Glomerular endothelial cell (primary cell): ENCODE measurements around the gene MRPL50. TPM values are rescaled to one million over a fixed set of nuclear protein-coding genes. Genes with fewer than 3 reads are reported as not detected.

Experiments
- DNase-seq: peaks from one replicate; pipeline ENCODE4 v3.0.0-alpha.2; 2011; ENCODE audit warnings: low read depth, low spot score; ENCODE audit errors: extremely low read depth
- total RNA-seq: library from RNA; depleted of rRNA; stranded (reverse); fragments of >200 nt; gene quantifications from 2 replicates; pipeline ENCODE4 v1.2.3, GENCODE V29; 2015

MRPL50 gene
- total RNA-seq, 1 donor from 2014 or later: 11.4 TPM

DNA sequence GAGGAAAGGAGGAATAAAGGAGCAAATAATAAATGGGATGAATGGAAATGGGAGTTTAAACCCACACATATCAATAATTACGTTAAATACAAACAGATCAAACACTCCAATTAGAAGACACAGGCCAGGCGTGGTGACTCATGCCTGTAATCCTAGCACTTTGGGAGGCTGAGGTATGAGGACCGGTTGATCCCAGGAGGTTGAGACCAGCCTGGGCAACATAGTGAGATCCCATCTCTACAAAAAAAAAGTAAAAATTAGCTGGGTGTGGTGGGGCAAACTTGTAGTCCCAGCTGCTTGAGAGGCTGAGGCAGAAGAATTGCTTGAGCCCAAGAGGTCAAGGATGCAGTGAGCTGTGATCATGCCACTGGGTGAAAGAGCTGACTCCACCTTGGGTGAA is 17.3 kb downstream of the MRPL50 start:
- no peak for DNase-seq

DNA sequence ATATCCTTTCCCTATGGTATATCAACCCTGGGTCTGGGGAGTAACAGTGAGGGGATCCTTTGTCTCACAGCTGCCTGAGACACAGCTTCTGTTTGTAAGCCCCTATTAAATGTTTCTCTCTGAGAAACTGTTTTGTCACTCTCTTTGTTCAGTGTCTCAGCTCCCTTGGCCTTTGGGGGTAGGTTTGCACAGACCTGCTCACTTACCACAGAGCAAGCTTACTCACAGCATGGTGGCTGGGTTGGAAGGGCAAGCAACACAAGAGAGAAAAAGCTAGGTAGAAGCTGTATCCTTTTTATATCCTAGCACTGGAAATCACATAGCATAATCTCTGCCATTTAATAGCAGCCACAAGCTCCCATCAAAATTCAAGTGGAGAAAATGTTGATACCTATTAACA is 18.1 kb downstream of the MRPL50 start:
- DNase-seq: no peak

DNA sequence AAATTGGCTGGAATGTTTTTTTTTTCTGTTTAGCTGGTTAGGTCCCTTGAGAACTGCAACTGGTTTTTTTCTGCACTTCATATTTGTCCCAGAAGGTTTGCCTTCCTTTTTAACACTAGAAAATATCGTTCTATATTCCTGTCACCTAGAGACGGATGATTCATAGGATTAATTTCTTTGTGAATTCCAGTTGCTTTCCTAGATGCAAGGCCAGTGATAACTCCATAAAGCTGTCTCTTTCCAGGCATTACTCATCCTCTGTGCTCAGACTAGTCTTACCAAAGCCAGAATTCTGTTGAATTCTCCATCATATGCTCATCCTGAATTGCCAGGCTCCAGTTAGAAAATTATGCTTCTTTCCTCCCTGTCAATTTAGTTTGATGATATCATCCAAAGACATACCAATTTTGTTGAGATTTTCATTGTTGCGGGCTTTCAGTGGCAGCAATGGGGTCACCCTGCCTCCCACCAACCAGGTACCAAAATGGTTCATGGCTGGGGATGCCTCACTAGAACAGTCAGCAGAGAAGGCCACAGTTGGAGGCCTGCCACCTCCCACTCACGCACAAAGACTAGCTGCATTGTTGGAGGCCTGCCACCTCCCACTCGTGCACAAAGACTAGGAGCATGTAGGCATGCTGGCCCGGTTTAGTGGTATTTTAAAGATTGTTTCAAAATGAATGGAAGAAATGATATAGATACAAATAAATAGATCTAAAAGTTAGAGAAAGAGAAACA is 22.1 kb downstream of the MRPL50 start:
- no peak for DNase-seq

DNA sequence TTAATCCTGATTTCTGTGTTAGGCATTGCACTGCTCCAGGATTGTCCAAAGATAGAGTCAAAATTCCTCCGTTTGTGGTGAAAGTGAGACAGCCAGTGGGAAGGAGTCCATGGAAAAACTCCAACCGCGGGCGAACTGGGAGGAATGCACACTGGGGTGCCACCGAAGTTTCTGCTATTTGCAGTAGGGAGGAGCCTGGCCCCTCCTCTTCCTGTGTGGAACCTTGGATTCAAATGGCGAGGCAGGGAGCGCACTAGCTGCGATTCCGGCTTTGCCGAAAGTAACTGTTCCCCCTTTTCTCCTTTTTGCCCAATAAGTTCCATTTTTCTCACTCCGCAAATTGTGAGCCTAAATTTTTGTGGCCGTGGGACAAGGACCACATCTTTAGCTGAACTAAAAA is 22.9 kb downstream of the MRPL50 start:
- no peak for DNase-seq

DNA sequence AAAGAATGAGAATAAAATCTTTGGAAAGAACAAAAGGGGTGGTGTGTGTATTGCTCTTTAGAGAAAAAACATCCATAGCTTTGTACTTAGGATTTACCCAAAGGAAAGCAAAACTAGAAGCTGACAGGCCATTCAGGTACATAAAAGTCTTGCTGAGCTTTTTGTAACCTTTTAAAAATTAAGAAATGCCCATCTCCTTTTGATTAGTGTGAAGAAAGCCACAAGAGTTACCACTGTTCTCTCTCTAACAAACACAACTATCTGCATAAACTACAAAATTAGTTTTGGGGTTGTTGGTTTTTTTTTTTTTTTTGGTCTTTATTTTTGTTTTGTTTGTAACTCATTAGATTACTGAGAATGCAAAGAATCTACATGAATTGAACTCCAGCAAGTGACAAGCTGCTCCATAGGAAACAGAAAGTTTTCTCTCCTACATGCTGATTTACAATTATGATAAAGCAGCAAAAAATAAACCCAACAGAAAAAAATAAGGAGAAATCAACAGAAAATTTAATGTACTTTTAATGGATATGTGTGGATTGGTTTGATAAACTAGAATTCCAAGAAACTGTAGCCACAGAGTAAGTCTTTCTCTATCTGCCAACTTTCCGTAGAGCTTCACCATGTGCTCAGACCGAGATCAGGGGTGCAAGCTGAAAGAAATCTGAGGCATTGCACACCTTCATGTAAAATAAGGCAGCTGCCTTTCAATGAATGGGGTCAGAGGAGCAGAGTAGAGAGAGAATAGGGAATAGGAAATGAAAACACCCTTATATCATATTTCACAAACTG is 25.9 kb downstream of the MRPL50 start:
- DNase-seq: no peak

DNA sequence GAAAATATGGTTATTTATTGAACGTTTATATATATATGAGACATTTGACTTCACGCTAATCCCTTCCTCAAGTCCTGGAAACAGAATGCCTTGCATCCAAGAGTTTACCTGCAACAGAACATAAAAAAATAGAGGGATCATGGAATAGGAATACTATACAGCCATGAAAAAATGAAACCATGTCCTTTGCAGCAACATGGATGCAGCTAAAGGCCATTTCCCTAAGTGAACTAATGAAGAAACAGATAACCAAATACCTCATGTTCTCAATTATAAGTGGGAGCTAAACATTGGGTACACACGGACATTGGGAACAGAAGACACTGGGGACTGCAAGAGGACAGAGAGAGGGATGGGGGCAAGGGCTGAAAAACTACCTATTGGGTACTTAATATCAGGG is 26.6 kb downstream of the MRPL50 start:
- DNase-seq: no peak

DNA sequence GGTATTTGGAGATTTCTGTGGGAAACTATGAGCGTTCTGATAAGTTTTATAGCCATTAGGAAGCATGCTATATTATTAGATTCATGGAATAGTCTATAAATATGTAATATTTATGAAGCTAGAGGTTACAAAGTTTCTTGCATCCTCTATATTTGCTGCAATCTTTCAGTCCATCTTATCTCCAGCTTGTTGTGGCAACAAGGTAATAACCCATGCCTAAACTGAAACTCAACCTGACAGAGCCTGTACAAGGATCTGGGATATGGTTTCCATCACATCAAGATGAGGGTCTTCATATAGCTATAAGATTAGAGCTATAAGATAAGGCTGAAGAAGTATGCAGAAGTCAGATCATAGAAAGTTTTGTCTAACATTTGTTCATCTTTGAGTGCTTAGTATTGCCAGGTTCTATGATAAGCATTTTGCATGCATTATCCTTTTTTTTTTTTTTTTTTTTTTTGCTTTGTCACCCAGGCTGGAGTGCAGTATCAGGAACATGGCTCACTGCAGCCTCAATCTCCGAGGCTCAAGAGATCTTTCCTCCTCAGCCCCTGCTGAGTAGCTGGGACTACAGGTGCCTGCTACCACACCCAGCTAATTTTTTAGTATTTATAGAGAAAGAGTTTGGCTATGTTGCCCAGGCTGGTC is 28.4 kb downstream of the MRPL50 start:
- DNase-seq: no peak

DNA sequence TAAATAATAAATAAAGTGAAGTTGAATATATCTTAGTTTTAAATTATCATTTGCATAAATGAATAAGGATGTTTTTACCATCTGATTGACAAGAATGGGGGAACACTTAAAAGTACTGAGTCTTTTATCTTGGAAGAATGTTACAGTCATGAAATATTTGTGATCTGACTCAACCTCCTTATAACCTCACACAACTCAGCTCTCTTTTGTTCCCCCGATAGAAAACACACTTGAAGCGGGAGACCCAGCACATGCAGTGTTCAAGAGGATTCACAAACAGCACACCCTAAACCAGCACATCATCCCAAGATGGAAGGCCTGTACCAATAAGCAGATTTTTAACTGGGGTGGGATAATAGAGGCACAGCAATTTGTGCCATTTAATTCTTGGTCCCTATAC is 29.1 kb downstream of the MRPL50 start:
- no peak for DNase-seq

DNA sequence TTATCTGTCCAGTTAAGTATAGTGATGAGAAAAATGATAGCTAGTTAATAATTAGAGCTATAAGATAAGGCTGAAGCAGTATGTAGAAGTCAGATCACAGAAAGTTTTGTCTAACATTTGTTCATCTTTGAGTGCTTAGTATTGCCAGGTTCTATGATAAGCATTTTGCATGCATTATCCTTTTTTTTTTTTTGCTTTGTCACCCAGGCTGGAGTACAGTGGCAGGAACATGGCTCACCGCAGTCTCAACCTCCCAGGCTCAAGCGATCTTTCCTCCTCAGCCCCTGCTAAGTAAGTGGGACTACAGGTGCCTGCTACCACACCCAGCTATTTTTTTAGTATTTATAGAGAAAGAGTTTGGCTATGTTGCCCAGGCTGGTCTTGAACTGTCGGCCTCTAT is 31.1 kb downstream of the MRPL50 start:
- DNase-seq: no peak

DNA sequence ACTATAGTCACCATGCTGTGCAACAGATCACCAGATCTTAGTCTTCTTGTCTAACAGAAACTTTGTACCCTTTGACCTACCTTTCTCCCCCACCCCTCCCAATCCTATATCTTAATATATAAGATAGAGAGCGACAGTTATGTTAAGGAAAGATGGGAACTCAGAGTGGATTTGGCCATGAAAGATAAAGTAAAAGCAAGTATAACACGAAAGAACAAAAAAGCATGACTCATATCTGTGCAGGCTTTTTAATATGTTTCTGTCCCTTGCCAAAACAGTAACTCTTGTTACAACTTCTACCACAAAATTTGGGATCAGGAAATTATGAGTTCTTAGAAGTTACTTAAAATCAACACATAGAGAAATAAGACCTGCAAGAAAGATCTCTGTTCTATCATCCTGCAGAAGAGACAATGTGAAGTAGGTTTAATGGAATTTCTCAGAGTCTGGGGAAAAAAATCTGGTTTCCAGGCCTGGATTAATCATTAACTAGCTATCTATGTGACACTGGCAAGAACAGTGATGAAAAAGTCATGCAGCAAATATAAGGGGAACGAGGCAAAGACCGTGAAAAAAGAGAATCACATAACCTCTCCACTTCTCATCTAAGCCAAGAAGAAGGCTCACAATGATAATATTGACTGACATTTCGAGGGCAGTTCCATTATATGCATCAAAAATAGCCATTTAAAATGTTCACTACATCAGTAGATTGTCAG is 32.2 kb downstream of the MRPL50 start:
- no peak for DNase-seq

DNA sequence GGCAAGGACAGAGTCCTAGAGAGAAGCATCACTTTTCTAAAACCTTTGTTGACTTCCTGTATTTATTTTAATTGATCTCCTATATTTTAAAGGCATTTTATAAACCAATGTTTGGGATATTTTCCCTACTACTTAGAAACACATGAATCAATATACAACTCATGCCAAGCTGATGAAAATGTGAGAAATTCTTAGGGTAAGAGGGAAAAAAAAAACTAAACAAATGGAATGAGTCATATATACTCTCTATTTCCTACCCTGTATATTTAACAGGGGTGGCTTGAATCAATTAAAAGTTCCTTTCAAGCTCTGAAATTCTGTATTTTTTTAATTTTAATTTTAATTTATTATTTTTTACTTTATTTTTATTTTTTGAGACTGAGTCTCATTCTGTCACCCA is 33.2 kb downstream of the MRPL50 start:
- no peak for DNase-seq

DNA sequence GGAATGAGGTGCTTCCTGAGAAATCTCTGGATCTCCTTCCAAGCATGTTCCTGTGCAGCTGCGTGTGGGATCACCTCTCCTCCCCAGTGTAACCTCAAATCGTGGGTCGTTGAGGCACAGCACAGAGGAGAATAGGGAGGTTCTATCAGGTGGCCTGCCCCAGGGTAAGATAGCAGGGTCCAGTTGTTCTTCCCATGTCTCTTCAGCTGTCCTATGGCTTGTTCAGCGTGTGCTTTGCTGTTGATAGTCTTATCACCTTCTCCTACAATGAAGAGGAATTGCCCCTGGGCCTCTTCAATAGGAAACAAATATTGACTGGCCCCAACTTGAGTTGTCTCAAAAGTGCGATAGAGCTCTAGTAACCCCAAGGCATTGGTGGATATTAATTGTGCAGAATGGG is 36.0 kb downstream of the MRPL50 start:
- DNase-seq: no peak

DNA sequence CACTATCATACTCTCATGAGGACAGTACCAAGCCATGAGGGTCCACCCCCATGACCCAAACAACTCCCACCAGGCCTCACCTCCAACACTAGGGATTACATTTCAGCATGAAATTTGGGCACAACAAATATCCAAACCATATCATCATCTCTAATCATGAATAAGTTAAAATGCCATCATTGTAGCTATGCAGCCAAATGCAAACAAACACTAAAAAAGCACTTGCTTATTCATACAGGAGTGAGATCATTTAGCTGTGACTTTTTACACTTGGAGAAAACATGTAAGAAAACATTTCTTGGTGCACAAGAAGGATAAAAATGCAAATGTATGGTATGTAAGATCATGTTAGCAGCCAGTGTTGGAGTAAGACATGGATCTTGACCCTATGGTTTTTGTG is 37.8 kb downstream of the MRPL50 start:
- DNase-seq: no peak

DNA sequence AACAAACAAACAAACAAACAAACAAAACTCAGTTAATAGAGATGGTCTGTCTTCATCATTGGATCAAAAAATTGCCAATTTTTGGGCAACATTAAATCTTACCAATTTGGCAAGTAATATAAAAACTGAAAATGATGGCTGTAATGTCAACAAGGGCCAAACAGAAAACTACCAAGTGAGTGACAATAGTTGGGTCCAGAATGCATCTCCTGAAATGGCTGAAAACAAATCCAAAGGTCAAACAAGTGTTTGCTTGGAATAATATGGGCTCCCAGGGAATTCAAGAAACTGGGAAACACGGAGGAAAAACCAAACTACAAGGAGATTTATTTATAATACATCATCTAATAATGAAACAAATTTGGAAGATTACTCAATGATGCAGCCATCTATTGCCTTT is 38.7 kb downstream of the MRPL50 start:
- DNase-seq: no peak

DNA sequence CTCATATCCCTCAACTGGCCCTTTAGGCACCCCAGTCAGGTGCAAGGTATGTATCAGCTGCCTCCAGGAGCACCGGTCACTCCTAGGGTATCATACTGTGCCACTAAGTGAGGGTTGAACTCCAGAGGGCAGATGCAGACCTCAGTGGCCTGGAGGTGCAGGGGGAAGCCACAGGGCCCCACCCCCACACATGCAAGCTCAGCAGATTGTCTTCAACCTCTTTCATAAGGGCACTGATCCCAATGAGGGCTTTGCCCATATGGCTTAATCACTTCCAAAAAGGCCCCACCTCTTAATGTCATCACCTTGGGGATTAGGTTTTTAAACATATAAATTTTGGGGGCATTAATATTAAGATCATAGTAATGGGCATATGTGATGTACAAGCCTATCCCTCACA is 41.8 kb downstream of the MRPL50 start:
- DNase-seq: no peak

DNA sequence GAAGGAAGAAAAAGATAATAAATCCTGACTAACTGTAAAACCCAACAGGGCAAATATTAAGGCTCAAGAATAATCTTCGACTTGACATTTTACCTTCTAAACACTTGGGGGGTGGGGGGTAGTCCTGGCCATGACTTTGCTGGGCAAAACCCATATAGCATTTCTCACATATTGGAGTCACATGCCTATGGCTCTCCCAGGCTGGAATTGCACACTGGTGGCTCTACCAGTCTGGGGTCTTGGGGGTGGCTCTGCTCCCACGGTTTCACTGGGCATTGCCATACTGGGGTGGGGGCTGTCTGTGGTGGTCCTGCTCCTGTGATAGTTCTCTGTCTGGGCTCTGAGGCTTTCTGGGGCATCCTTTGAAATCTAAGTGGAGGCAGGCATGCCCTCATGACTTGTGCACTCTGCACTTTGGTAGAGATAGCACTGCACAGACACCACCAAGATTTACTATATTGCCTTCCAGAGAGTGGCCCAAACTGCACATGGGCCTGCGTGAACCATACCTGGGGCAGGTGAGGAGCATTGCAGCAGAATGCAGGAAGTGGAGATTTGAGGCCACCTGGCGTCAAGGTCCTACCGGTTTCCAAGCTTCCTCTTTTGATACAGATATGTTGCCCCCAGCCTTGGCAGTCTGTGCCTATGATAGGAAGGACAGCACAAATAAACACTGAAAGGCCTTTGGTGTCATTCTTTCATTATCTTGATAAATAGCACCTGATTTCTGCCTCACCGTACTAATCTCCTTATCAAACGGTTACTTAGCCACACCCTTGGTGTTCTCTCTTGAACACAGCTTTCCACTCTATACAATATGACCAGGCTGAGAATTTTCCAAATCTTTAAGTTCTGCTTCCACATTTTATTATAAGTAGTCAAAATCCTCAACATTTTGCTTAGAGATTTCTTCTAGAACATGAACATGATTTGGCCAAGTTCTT is 43.4 kb downstream of the MRPL50 start:
- no peak for DNase-seq

DNA sequence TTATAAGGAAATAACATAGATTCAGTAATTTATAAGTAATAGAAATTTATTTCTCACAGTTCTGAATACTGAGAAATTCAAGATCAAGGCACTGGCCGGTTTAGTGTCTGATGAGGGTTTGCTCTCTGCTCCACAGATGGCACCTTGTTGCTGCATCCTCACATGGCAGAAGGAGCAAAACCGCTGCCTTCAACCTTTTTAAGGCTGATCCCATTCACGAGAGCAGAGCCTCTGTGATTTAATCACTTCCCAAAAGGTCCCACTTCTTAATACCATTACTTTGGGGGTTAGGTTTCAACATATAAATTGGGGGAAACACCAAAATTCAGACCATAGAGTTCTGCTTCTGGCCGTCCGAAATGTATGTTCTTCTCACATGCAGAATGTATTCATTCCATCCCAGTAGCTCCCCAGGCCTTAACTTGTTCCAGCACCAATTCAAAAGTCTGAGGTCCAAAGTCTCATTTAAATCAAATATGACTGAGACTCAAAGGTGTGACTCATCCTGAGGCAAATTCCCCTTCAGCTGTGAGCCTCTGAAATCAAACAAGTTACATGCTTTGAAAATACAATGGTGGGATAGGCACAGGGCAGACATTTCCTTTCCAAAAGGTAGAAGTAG is 44.2 kb downstream of the MRPL50 start:
- DNase-seq: no peak

DNA sequence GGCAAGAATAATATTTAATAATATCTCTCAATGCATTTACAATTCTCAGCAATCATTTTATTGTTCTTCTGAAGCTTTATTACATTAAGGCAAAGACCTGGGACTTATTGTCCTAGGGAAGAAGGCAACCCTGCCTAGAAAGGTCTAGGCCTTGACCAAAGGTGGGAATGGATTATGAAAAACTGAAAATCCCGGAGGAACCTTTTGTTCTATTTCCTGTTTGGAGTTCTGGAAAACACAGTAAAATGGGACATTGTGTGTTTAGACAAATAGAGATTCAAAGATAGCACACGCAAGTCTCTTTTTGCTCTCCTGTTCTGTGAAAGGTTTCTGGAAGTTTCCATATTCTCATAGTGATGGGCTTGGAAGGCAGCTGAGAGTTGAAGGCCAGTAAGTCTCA is 44.7 kb downstream of the MRPL50 start:
- no peak for DNase-seq

DNA sequence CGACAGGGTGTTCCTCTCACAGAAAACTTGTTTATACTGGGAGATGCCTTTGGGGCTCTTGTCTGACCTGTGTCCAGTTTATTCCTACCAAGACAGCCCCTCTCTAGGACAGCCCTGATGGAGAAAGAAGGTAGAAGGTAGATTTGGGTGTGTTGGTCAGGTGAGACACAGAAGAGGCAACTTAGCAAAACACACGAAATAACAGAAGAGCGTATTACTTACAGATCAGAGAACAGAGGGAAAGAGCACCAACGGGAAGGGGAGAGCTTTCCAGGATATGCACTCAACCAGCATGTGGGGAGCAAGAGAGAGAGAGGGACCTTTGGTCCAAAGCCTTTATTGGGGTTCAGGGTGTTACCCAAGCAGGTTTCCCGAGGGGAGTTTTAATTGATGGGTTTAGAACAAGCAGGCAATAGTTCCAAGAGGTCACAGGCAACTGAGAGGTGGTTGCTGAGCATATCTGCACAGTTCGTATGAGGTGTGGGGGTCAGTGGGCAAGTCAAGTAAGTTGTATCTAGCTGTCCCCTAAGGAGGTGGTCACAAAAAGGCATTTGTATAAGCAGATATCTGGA is 45.4 kb downstream of the MRPL50 start:
- DNase-seq: no peak
